Spleen (tissue), 7 donors: Measurements from ENCODE around the gene TEKT3.

Source experiments
- POLR2A ChIP-seq, 3 donors: fragments of 450-650 bp; IDR thresholded peaks; one replicate each; pipeline ENCODE4 v1.5.1; 2017; ENCODE audit warnings: antibody characterized with exemption in 3 of 3, mild to moderate bottlenecking in 1 of 3
- TF ChIP-seq, protein P1 (sequence below), 11 experiments: fragments of 200-600 bp in 7 of 11; fragments of 450-650 bp in 4 of 11; sonication (generic) in 4 of 11; IDR thresholded peaks in 8 of 11; conservative IDR thresholded peaks in 3 of 11; 1 replicate in 7 of 11; 2 replicates in 4 of 11; pipeline versions ENCODE4 v1.4.0 to v1.8.0; 2016 to 2021; ENCODE audit warnings: antibody characterized with exemption in 11 of 11, inconsistent platforms in 4 of 11, mild to moderate bottlenecking in 1 of 11
- donor health status: DM: no; HTN: no; CAD: no; lungs with moderate emphysema.
- donor health status: DM: no; HTN: no; CAD: no.
- donor health status: DM: no; HTN: no; CAD: no.

DNA sequence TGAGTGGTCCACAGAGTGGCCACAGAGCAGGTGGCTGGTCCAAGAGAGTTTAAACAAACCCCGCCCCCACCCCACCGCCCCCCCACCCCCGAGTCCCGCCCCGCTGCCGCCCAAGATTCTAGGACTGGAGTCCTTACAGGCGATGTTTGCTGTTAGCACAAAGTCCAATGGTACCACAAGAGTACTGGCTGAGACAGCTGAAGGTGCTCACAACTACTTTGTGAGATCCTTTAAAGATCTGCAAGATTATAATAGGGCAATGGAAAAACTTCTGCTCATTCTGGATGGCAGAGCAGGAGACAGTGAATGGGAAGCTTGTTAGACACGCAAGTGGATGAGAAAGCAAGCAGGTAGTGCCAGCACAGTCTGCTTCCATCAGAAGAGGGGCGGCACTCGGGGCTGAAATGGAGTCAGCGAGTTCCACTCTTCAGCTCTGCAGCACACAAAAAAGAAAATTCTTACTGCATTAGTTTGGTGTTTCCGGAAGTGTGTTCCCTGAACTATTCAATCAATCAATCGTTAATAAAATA lies 4.7 kb upstream of the TEKT3 start:
- TF ChIP-seq, protein P1, sequence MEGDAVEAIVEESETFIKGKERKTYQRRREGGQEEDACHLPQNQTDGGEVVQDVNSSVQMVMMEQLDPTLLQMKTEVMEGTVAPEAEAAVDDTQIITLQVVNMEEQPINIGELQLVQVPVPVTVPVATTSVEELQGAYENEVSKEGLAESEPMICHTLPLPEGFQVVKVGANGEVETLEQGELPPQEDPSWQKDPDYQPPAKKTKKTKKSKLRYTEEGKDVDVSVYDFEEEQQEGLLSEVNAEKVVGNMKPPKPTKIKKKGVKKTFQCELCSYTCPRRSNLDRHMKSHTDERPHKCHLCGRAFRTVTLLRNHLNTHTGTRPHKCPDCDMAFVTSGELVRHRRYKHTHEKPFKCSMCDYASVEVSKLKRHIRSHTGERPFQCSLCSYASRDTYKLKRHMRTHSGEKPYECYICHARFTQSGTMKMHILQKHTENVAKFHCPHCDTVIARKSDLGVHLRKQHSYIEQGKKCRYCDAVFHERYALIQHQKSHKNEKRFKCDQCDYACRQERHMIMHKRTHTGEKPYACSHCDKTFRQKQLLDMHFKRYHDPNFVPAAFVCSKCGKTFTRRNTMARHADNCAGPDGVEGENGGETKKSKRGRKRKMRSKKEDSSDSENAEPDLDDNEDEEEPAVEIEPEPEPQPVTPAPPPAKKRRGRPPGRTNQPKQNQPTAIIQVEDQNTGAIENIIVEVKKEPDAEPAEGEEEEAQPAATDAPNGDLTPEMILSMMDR (IDR thresholded peaks at IDR 0.05 in 8 of 11, conservative IDR thresholded peaks at IDR 0.05 in 3 of 11), result no peak
- no peak for TF ChIP-seq POLR2A (IDR thresholded peaks at IDR 0.05)
